CD4-positive, alpha-beta T cell treated with Interleukin-21 for 1 hour (primary cell): Measurements from ENCODE around the gene ARL5C.
A peak's percentile ranks its signal among the peaks of the same experiment; 100 is the strongest.

Experiments used
- DNase-seq: peaks from one replicate; pipeline ENCODE4 v3.0.0-alpha.2; 2020

The ARL5C gene

GRCh38 chr17:39165841-39166349 lies at the start of gene ARL5C:
Gene ARL5C, minus strand, starts transcription at chr17:39166161. Its CDS starts 401 bp downstream, at chr17:39165760.
- DNase-seq: no peak

GRCh38 chr17:39213852-39214251 lies 47.9 kb upstream of the ARL5C start:
- no peak for DNase-seq

GRCh38 chr17:39212841-39213480 lies 47.0 kb upstream of the ARL5C start:
- no peak for DNase-seq

GRCh38 chr17:39212195-39212810 lies 46.3 kb upstream of the ARL5C start:
- DNase-seq: no peak

- DNase-seq: no peak
Measured at GRCh38 chr17:39210093-39210434, 44.1 kb upstream of the ARL5C start.

- DNase-seq: peak; percentile 76
Measured at GRCh38 chr17:39209317-39210092, 43.5 kb upstream of the ARL5C start.

- no peak for DNase-seq
Measured at GRCh38 chr17:39208893-39209292, 42.9 kb upstream of the ARL5C start.

GRCh38 chr17:39208136-39208535 lies 42.2 kb upstream of the ARL5C start:
- DNase-seq: no peak

GRCh38 chr17:39205112-39205526 lies 39.2 kb upstream of the ARL5C start:
- DNase-seq: no peak

GRCh38 chr17:39204245-39204644 lies 38.3 kb upstream of the ARL5C start:
- no peak for DNase-seq

- no peak for DNase-seq
Measured at GRCh38 chr17:39200957-39201510, 35.1 kb upstream of the ARL5C start.

GRCh38 chr17:39200070-39200879 lies 34.3 kb upstream of the ARL5C start, which contains the start of gene RPL19:
Gene RPL19, plus strand, starts transcription at chr17:39200283. Its CDS starts 62 bp downstream, at chr17:39200345.
- DNase-seq: no peak

- peak; percentile 93 for DNase-seq
Measured at GRCh38 chr17:39199820-39200069, 33.8 kb upstream of the ARL5C start.

GRCh38 chr17:39198186-39198566 lies 32.2 kb upstream of the ARL5C start:
- no peak for DNase-seq

- DNase-seq: peak; percentile 72
Measured at GRCh38 chr17:39197380-39198185, 31.6 kb upstream of the ARL5C start, which contains the start of gene CACNB1. Gene CACNB1, minus strand, starts transcription at chr17:39197669. Its CDS starts 174 bp downstream, at chr17:39197495.

- no peak for DNase-seq
Measured at GRCh38 chr17:39196808-39197291, 30.9 kb upstream of the ARL5C start.

GRCh38 chr17:39196241-39196807 lies 30.4 kb upstream of the ARL5C start:
- peak; percentile 21 for DNase-seq

GRCh38 chr17:39195568-39196160 lies 29.7 kb upstream of the ARL5C start:
- DNase-seq: peak; percentile 44

GRCh38 chr17:39194985-39195524 lies 29.1 kb upstream of the ARL5C start:
- DNase-seq: no peak
